Amygdala (tissue), 56 donors: Measurements from ENCODE around the gene DEAF1.

Experiments
- DNase-seq, 56 donors: peaks; one replicate each; lab custom pipeline; 2025; lab: John Stamatoyannopoulos, UW

Gene DEAF1

DNA sequence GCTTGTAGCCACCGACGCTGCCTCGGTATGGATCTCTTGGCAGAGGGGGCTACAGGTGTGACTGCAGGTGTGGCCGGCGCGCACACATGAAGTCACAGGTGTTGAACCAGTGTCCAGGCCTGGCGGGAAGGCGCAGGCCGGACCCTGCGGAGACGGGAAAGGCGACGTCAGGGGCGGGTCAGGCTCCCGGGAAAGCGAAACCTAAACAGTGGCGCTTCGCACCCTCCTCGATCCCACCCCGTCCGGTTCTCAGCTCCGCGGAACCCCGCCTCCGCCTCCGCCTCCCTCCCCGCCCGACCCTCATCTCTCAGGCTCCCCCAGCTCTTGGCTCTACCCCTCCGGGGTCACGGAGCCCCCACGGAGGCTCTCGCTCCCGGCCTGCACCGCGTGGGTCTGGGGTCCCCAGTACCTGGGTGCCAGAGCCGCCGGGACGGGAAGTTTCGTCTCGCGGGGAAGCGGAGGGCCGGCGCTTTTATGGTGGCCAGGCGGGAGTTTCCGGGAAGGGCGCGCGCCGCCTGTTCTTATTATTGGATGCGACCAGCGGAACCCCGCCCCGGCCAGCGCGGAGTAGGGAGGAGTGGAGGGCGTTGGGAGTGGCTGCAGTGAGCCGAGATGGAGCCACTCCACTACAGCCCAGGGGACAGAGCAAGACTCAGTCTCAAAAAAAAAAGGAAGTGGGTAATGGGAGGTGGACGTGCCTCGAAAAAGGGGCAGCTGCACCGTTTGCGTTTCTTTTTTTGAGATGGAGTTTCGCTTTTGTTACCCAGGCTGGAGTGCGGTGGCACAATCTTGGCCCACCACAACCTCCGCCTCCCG is 79.3 kb downstream of the DEAF1 start, which contains the start of gene IRF7:
Gene IRF7 (minus strand): TSS at position 447 of the 816 bp plus-strand sequence. CDS start 586 bp downstream, outside the sequence.
- peak; percentile 5 to 93 (median 76) for DNase-seq

DNA sequence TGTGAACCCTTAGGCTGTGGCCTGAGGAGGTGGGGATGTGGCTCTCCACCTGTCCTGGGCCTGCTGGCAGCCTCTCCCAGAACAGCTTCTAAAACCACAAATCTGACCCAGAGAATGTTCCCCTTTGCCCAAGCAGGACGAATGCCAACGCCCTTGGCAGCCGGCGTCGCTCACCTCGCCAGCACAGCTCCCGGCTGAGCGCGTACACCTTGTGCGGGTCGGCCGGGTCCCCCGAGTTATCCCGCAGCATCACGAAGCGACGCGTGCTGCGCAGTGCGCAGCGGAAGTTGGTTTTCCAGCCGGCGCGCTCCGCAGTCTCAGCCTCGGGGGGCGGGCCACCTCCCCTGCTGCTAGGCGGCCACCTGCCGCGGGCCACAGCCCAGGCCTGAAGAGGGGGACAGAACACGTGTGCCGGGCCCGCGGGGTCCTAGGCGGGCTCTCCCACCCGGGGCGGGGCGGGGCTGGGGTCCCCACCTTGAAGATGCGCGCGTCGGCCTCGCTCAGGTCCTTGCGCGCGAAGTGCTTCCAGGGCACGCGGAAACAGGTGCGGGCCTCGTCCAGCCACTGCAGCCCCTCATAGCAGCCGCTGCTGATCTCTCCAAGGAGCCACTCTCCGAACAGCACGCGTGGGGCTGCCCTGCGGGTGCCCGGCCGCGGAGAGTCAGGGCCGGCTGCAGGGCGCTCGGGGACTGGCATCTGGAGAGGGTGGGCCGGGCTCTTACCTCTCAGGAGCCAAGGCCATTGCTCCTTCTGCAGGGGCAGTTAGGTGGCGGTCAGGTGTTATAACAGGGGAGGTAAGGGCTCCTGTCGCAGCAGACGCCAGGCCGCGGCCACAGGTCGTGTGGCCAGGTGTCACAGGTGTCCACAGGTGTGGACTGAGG is 80.2 kb downstream of the DEAF1 start:
- DNase-seq = peak in 3 of 56 donors; percentile 13 to 37 (median 22)

DNA sequence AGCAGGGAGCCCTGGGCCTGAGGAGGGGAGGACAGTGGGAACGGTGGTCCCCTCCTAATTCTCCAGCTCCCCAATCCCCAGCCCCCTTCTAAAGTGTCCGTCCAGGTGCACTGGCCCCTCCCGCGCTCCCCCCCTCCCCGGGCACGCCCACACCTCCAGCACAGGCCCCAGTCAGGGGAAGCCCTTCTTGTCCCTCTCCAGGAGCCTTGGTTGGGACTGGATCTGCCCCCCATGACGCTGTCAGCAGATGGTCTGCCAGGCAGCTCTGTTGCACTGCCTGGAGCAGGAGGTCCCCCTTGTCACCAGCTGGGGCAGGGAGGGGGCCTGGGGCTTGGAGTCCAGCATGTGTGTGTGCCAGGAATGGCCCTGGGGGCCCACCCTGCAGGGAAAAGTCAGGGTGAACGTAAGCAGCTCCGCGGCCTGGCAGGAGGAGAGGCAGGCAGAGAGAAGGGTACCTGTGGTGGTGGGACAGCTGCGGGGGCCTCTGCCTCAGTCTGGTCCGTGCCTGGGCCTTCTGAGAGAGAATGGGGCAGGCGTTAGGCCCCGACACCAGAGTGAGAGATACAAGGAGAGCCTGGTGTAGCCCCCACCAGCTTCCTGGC is 80.9 kb downstream of the DEAF1 start:
- no peak for DNase-seq

DNA sequence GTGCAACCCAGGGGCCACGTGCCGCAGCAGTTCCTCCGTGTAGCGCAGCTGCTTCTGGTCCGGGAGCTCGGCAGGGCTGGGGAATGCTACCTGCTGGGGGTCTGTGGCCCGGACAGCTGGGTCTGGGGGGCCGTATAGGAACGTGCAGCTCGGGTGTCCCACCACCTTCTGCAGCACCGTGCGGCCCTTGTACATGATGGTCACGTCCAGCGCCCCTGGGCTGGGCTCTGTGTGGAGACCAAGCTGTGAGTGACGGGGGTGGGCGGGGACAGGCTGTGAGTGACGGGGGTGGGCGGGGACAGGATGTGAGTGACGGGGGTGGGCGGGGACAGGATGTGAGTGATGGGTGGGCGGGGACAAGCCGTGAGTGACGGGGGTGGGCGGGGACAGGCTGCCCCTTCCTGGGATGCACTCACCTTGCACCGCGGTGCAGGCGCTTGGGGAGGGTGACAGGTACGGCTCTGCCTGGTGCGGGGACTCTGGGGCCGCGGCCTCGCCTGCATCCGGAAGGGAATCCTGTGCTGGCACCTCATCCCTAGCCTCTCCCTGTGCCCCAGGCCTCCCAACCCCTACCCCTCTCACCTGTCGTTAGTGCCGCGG is 81.6 kb downstream of the DEAF1 start:
- peak in 13 of 56 donors; percentile 24 to 47 (median 37) for DNase-seq

DNA sequence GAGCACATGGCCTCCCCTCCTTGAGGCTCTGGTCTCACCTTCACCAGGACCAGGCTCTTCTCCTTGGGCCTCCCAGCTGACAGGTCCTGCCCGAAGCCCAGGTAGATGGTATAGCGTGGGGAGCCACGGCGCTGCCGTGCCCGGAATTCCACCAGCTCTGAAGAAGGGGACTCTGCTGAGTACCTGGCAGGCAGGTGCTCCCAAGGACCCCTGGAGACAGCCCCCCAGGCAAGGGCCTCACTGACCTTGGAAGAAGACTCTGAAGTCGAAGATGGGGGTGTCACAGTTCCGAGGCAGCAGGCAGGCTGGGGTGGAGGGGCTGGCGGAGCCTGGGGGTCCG is 82.1 kb downstream of the DEAF1 start:
- no peak for DNase-seq

DNA sequence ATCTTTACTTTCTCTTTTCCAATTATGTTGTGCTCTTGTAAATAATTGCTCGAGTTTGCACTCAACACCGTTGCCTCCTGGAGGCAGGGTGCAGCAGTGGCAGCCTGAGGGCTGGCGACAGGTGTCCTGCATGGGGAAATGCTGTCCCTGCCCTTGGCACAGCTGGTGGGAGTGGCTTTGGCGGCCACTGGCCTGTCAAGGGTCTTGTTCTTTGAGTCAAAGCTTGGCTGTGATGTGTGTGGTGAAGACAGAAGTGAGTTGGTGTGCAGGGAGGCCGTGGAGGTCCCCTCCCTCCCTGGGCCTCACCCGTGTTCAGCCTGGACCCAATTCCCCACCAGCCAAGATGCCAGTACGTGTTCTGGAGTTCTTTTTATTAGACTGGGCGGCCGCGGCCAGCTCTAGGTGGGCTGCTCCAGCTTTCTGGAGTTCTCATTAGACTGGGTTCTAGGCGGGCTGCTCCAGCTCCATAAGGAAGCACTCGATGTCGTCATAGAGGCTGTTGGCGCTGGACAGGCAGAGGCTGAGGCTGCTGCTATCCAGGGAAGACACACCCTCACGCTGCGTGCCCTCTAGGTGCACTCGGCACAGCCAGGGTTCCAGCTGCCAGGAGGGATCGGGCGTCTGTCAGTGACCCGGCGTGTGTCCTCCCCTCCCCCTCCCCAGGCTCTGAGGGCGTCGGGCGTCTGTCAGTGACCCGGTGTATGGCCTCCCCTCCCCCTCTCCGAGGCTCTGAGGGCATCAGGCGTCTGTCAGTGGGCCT is 82.6 kb downstream of the DEAF1 start:
- no peak for DNase-seq

DNA sequence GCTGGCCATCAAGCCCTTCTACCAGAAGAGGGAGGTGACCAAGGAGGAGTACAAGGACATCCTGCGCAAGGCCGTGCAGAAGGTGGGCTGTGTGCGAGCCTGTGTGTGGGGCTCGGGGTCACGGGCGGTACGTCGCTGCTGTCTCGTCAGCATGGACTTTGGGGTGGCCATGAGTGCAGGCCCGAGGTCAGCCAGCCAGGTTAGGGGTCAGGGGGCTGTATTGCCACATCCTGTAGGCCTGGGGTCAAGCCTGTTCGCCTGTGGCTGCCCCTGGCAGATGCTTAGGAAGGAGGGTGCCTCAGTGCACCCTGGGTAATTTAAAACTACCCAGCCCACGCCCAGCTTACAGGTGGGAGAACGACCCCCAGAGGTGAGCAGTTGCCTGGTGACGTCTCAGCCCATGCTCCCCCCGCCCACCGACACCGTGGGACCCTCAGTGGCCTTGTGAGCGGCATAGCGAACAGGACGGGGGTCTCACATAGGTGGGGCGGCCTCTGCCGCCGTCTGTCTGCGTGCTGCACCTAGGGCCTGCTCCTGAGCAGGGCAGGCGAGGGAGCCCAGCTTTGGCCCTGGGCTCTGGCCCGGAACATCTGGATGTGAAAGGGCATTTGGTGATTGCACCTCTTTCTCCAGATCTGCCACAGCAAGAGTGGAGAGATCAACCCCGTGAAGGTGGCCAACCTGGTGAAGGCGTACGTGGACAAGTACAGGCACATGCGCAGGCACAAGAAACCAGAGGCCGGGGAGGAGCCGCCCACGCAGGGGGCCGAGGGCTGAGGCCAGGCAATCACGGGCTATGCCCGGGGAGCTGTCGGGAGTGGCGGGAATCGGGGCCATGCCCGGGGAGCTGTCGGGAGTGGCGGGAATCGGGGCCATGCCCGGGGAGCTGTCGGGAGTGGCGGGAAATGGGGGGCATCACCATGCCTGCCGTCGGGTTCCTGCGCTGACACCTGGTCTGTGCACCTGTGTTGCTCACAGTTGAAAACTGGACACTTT is 83.7 kb downstream of the DEAF1 start:
- DNase-seq = no peak

DNA sequence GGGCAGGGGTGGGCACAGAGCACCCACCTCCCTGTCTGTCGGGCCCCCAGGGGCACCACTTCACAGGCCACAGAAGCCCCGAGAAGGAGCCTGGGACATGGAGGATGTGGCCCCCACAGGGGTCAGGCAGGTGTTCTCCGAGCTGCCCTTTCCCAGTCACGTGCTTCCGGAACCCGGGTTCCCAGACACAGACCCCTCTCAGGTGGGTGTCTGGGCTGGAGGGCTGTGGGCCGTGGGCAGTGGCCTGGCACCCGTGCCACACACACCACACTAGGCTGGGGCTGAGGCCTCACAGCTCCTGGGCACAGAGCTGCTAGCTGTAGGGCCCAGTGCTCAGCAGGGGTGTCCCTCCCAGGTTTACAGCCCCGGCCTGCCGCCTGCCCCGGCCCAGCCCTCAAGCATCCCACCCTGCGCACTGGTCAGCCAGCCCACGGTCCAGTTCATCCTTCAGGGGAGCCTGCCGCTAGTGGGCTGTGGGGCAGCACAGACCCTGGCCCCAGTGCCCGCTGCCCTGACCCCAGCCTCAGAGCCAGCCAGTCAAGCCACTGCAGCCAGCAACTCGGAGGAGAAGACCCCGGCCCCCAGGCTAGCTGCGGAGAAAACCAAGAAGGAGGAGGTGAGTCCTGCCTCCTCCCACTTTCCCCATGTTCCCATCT is 84.7 kb downstream of the DEAF1 start:
- DNase-seq = no peak

DNA sequence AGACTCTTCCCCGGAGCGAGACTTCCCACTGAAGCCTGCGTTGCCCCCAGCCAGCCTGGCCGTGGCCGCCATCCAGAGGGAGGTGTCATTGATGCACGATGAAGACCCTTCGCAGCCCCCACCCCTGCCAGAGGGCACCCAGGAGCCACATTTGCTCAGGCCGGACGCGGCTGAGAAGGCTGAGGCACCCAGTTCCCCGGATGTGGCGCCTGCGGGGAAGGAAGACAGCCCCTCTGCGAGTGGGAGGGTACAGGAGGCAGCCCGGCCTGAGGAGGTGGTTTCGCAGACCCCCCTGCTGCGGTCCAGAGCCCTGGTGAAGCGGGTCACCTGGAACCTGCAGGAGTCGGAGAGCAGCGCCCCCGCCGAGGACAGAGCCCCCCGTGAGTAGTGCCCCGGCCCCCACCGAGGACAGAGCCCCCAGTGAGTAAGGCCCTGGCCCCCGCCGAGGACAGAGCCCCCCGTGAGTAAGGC is 85.6 kb downstream of the DEAF1 start:
- DNase-seq = no peak

DNA sequence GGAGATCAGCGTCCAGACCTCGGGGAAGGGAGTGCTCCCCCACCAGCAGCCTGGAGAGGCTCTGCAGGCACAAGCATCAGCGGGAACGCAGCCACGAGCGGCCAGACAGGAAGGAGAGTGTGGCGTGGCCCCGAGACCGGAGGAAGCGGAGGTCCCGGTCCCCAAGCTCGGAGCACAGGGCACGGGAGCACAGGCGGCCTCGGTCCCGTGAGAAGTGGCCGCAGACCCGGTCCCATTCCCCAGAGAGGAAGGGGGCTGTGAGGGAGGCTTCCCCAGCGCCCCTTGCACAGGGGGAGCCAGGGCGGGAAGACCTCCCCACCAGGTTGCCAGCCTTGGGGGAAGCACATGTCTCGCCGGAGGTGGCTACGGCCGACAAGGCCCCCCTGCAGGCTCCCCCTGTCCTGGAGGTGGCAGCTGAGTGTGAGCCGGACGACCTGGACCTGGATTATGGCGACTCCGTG is 86.2 kb downstream of the DEAF1 start:
- DNase-seq = no peak

DNA sequence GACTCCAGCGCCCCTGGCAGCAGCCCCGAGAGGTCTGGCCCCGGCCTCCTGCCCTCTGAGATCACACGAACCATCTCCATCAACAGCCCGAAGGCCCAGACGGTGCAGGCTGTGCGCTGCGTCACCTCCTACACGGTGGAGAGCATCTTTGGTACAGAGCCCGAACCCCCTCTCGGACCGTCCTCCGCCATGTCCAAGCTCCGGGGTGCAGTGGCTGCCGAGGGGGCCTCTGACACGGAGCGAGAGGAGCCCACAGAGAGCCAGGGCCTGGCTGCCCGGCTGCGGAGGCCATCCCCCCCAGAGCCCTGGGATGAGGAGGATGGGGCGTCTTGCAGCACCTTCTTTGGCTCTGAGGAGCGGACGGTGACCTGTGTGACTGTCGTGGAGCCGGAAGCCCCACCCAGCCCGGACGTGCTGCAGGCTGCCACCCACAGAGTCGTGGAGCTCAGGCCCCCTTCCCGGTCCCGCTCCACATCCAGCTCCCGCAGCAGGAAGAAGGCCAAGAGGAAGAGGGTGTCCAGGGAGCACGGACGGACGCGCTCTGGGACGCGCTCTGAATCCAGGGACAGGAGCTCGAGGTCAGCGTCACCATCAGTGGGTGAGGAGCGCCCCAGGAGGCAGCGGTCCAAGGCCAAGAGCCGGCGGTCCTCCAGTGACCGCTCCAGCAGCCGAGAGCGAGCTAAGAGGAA is 86.9 kb downstream of the DEAF1 start:
- DNase-seq = no peak

DNA sequence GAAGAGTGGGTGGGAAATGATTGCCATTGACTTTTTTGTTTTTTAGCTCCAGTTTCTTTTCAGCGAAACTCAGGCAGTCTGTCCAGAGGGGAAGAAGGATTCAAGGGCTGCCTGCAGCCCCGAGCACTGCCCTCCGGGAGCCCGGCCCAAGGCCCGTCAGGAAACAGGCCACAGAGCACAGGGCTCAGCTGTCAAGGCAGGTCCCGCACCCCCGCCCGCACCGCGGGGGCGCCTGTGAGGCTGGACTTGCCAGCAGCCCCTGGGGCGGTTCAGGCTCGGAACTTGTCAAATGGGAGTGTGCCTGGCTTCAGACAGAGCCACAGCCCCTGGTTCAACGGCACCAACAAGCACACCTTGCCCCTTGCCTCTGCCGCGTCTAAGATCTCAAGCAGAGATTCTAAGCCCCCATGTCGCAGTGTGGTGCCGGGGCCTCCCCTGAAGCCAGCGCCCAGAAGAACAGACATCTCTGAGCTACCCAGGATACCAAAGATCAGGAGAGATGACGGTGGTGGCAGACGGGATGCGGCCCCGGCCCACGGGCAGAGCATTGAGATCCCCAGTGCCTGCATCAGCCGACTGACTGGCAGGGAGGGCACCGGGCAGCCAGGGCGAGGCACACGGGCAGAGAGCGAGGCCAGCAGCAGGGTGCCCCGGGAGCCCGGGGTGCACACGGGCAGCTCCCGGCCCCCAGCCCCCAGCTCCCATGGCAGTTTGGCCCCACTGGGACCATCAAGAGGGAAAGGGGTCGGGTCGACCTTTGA is 87.8 kb downstream of the DEAF1 start:
- DNase-seq = no peak

DNA sequence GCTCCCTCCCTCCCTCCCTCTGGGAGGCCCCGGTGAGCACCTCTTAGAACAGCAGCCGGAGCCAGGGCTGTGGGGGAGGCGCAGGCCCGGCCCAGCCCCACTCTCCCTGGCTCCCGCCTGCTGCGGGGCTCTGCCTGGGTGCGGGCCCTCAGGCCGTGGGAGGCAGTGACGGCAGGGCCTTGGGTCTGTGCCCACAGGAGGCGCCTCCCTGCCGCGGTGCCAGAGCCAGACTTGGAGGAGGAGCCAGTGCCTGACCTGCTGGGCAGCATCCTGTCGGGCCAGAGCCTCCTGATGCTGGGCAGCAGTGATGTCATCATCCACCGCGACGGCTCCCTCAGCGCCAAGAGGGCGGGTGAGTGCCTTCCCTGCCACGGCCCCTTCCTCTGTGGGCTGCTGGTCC is 88.8 kb downstream of the DEAF1 start:
- DNase-seq = peak in 7 of 56 donors; percentile 11 to 47 (median 30)

DNA sequence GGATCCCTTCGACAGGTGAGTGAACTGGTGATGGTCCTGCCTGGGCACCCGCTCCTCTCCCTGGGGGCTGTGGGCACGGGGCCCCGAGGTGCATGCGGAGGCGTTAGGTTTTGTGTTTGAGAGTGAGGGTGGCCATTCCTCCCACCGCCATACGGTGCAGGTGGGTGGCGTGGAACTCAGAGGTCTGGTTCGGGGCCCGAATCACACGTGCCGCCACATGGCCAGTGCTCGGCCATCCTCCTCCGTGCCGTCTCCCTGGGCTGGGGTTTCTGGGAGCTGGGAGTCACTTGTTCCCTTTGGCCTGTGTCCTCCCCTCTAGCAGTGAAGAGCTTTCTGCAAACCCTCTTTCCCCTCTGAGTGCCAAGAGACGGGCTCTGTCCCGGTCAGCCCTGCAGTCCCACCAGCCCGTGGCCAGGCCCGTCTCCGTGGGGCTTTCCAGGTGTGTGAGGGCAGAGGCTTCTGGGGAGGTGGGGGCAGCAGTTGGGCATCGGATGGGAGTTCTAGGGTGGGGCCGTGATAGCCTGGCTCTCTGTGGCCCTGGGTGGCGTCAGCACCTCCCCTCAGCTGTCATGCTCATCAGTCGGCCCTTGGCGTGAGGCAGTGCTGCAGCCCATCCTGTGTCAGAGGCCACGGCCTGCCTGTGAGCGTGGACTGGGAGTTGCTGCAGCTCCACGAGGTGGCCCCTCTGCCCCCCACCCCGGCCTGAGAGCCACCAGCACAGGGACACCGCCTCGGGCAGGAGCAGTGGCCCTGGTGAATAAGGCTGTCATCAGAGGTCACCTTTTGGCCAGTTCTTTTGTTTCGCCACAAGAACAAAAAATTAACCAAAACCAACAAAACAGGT is 89.5 kb downstream of the DEAF1 start:
- no peak for DNase-seq

DNA sequence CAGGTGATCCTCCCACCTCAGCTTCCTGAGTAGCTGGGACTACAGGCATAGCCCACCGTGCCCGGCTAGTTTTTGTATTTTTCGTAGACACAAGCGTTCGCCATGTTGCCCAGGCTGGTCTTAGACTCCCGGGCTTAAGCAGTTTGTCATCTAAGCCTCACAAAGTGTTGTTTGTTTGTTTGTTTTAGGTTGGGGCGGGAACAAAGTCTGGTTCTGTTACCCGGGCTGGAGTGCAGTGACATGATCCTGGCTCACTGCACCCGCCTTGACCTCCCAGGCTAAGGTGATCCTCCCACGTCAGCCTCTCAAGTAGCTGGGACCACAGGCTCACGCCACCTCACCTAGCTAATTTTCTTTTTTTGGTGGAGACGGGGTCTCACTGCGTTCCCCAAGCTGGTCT is 91.9 kb downstream of the DEAF1 start:
- DNase-seq = no peak
